Activated CD4-positive, alpha-beta T cell treated with anti-CD3 and anti-CD28 coated beads, Interleukin-2, amount 10 ng/mL, durations not matched to agents 24 days and 14 days (primary cell): ENCODE data around the gene SUN3. TPM values are rescaled to one million over a fixed set of nuclear protein-coding genes. Genes with fewer than 3 reads are reported as not detected.
A peak's percentile ranks its signal among the peaks of the same experiment; 100 is the strongest.

Experiments
- DNase-seq: peaks from one replicate; pipeline ENCODE4 v3.0.0; 2022
- H3K27ac Mint-ChIP-seq: one replicate; pipeline ENCODE4 v1.8.0; 2022; ENCODE audit warnings: mild to moderate bottlenecking, mixed read lengths
- H3K27me3 Mint-ChIP-seq: one replicate; pipeline ENCODE4 v1.8.0; 2022; ENCODE audit warnings: mixed read lengths
- H3K36me3 Mint-ChIP-seq: one replicate; pipeline ENCODE4 v1.8.0; 2022; ENCODE audit warnings: low read depth, mild to moderate bottlenecking, mixed read lengths
- H3K4me1 Mint-ChIP-seq: one replicate; pipeline ENCODE4 v1.8.0; 2021; ENCODE audit warnings: mixed read lengths
- H3K4me3 Mint-ChIP-seq: one replicate; pipeline ENCODE4 v1.8.0; 2022; ENCODE audit warnings: mild to moderate bottlenecking, moderate library complexity, mixed read lengths
- H3K9me3 Mint-ChIP-seq: one replicate; pipeline ENCODE4 v1.8.0; 2021; ENCODE audit warnings: mixed read lengths
- intact Hi-C: fragments of 100-400 bp; cut with micrococcal nuclease; formaldehyde crosslinking; loops from one replicate; pipeline ENCODE4 v1.15.1; 2023
- total RNA-seq: library from RNA; stranded (reverse); gene quantifications from 2 replicates; pipeline ENCODE4 v1.2.3, GENCODE V29; 2022

Gene SUN3
- total RNA-seq, 1 donor from 2014 or later = not detected

DNA sequence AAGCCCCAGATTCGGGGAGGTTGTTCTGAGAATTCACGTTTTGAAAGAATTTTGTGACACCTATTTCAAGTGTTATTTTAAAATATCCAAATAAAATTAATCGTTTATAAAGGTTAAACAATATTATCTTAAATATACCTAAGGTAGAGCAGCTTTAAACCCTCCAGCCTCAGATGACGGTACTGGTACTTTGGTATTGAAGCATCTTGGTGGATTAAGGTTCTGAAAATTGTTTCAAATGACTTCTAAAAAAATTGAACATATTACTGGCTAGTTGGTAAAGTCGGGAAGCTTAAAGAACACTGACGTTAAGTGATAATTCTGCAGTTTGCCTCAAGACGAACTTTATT is 49.1 kb downstream of the SUN3 start:
- intact Hi-C loops = loop anchor here (1.0 kb wide), 3 partner anchors 11 to 108 kb away; partner anchors contain the start of gene C7orf57
- Mint-ChIP-seq H3K4me3 (peak overlapping the region; percentile 94), H3K27me3 (peaks cover 5% of the 10 kb centered on the region), H3K9me3 (no peaks in the 10 kb centered on the region), H3K27ac (peak overlapping the region; percentile 97), H3K4me1 (peaks cover 14% of the 10 kb centered on the region), H3K36me3 (peaks cover 29% of the 10 kb centered on the region)
- DNase-seq = no peak

DNA sequence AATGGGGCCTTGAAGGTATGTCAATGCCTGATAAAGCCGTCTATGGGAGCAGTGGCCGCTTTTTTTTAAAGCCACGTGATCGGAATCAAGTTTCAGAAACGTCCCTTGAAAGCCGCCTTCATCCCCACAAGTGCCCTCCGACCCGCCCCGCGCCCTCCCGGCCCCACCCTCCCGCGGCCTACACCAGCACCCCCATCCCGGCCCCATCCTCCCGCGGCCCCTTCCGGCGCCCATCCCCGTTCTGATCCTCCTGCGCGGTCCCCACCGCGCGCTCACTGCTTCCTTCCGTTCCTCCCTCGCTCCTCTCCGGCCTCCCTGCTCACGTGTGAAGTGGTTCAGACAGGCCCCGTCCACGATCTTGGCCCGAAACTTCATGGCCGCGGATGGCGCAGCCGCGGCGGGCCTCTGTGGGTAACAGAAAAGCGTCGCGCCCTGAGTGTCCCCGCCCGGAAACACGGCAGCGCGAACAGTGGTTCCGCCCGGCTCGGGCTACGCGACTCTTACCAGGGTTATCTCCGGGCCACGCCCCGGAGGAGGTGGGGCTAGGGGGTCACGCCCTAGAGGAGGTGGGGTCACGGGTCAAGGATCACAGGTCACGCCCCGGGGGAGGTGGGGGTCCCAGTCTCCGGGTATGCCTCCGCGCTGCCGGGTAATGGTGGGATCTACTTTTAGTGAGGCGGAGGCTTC is 49.6 kb downstream of the SUN3 start, which contains the start of gene HUS1:
Gene HUS1, minus strand, starts transcription at position 471 of the 687 bp plus-strand sequence. Its CDS starts 96 bp downstream, at position 375.
- Mint-ChIP-seq H3K36me3 (peaks cover 35% of the 10 kb centered on the region), H3K4me1 (peaks cover 16% of the 10 kb centered on the region), H3K27me3 (peaks cover 5% of the 10 kb centered on the region), H3K9me3 (no peaks in the 10 kb centered on the region), H3K27ac (peak within 1 kb of the TSS; percentile 97), H3K4me3 (peak within 1 kb of the TSS; percentile 94)
- peak; percentile 98 for DNase-seq
- intact Hi-C loops = loop anchor here (1.0 kb wide), 3 partner anchors 12 to 109 kb away; partner anchors contain the start of gene C7orf57

DNA sequence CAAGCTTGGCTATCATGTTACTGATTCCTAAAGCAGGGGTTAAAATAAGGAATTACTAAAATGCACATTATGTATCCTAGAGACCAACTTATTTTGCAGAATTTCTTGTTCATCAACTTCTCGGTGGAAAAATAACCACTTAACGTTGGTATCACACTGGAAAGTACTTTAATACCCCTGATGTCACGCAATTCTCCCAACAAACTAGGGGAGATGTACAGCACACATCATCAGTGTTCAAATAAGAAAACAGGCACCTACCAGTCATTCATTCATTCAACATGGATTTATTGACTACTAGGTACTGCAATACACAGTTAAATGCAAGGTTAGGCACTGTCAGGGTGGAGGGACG is 50.1 kb downstream of the SUN3 start:
- peaks cover 40% of the 10 kb centered on the region for H3K36me3 Mint-ChIP-seq
- DNase-seq = no peak
- peak overlapping the region; percentile 94 for H3K4me3 Mint-ChIP-seq
- intact Hi-C loops = loop anchor here (1.0 kb wide), 3 partner anchors 13 to 110 kb away; partner anchors contain the start of gene C7orf57
- H3K27me3 Mint-ChIP-seq = peaks cover 5% of the 10 kb centered on the region
- peaks cover 19% of the 10 kb centered on the region for H3K4me1 Mint-ChIP-seq
- no peaks in the 10 kb centered on the region for H3K9me3 Mint-ChIP-seq
- peak overlapping the region; percentile 97 for H3K27ac Mint-ChIP-seq

DNA sequence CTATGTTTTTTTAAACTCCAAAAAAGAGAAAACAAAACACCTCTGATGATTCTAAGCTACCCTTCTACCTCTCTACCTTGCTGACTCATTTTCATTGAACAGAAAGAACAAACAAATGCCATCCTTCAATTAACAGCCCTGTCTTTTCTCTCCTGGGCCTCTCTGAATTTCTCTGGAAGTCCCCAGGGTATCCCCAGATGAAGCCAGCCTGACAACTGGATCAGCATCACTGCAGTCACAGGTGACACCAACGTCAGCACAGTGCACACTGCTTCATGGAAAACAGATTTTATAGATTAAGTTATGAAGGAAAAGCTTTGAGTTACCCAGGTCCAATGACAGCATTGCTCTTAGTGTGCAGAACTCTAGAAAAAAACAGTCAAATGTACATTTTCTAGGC is 55.2 kb downstream of the SUN3 start:
- Mint-ChIP-seq H3K4me1 (peaks cover 27% of the 10 kb centered on the region), H3K27ac (peak overlapping the region; percentile 31), H3K36me3 (peaks cover 66% of the 10 kb centered on the region), H3K27me3 (no peaks in the 10 kb centered on the region), H3K4me3 (no peak overlapping the region), H3K9me3 (no peaks in the 10 kb centered on the region)
- no peak for DNase-seq
- intact Hi-C loops = no loop called here

DNA sequence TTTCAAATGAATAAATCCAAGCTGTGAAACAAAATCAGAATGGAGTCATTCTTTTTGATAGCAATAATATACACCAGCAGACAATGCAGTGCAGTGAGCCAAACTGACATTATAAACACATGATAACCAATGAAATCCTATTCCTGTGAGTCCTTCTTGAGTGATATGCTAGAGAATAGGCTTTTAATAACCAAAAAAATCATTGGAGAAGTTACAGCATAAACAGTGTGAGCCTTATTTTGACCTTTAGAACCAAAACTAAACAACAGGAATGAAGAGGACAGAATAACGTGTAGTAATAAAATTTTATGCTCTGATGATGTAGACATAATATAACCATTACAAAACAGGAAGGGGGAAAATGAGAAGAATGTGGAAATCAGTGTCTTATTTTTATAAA is 58.1 kb downstream of the SUN3 start:
- no peaks in the 10 kb centered on the region for H3K27me3 Mint-ChIP-seq
- intact Hi-C loops = no loop called here
- H3K36me3 Mint-ChIP-seq = peaks cover 65% of the 10 kb centered on the region
- H3K9me3 Mint-ChIP-seq = no peaks in the 10 kb centered on the region
- H3K4me3 Mint-ChIP-seq = no peak overlapping the region
- H3K27ac Mint-ChIP-seq = no peak overlapping the region
- no peak for DNase-seq
- peaks cover 19% of the 10 kb centered on the region for H3K4me1 Mint-ChIP-seq

DNA sequence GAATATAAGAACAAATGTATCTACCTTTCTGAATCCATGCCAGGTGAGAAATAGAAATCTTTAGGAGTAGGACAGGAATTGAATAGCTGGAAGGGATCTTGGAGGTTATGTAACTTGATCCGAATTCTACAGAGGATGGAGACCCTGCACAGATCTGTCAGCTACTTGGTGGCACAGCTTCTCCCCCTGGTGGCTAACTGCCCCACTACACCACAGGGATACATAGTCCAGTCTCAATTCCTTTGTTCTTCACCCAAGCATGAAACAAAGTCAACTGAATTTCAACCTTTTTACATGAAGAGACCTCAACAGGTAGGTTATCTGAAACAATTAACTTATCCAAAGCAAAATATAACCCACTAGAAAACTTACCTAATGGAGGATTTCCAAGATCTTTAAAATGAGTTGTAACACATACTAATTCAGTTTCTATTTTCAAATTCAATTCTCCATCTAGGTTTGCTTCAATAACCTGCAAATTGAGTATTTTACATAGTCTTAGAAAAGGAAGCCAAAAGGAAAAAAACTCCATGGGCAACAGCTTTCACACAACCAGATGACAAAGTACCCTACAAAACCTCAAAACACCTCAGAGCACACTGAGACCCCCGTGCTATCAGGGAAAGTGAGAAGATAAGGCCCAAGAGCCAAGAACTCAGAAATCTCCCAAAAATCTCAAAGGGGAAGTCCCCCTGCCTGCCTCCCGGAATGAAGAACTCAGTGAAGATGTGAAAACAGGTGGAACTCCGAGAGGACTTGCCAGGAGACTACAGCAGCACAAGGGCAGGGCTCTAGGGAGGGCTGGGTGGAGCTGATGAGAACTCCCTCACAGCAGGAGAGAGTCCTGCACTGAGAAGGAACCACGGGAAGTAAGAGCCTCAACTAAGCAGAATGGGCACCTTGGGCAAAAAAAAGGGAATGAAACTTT is 59.8 kb downstream of the SUN3 start:
- H3K4me3 Mint-ChIP-seq = no peak overlapping the region
- H3K27ac Mint-ChIP-seq = peak overlapping the region; percentile 19
- peak; percentile 84 for DNase-seq
- H3K4me1 Mint-ChIP-seq = peaks cover 15% of the 10 kb centered on the region
- peaks cover 70% of the 10 kb centered on the region for H3K36me3 Mint-ChIP-seq
- intact Hi-C loops = no loop called here
- H3K27me3 Mint-ChIP-seq = no peaks in the 10 kb centered on the region
- no peaks in the 10 kb centered on the region for H3K9me3 Mint-ChIP-seq

GRCh38 chr7:47967708-47968107 is 61.2 kb downstream of the SUN3 start:
- DNase-seq = no peak
- H3K4me3 Mint-ChIP-seq = no peak overlapping the region
- H3K4me1 Mint-ChIP-seq = peaks cover 10% of the 10 kb centered on the region
- H3K27me3 Mint-ChIP-seq = no peaks in the 10 kb centered on the region
- no peak overlapping the region for H3K27ac Mint-ChIP-seq
- no peaks in the 10 kb centered on the region for H3K9me3 Mint-ChIP-seq
- peaks cover 67% of the 10 kb centered on the region for H3K36me3 Mint-ChIP-seq
- intact Hi-C loops = no loop called here

DNA sequence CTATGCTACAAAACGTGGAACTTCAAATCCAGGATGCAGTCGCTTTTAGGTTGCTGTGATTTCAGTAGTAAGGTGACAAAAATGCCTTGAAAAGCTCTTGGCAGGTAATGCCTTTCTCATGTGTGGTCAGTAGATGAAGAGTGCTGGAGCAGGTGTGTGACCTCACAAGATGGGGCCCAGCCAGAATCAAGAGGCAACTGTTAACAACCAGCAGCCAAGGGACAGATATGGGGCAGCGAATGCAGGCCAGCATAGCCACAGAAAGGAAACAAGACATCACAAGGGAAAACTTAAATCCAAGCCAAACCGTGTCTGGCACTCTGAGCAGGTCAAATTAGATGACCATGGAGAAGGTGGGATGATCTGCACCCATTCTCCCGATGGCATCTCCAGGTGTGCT is 61.8 kb downstream of the SUN3 start:
- Mint-ChIP-seq H3K27ac (peak overlapping the region; percentile 8), H3K9me3 (no peaks in the 10 kb centered on the region), H3K36me3 (peaks cover 69% of the 10 kb centered on the region), H3K4me1 (peaks cover 10% of the 10 kb centered on the region), H3K27me3 (no peaks in the 10 kb centered on the region), H3K4me3 (no peak overlapping the region)
- DNase-seq = no peak
- intact Hi-C loops = no loop called here

DNA sequence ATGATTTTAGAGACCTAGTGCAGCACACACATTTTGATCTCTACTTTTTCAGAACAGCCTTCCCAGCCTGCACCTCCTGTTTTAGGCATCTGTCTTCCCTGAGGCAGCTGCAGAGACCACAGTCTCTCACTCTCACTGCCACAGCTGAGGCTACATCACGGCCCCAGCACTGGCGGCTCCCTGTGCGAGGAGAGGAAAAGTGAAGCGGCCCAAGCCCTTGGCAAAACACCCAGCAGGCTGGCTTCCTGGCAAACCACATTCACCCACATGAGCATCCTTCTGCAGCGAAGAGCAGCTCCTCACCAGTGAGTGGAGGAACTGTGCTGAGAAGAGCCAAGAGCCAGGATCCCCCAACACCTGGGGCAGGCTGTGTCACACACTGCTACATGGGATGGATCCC is 63.5 kb downstream of the SUN3 start:
- H3K27me3 Mint-ChIP-seq = no peaks in the 10 kb centered on the region
- no peak for DNase-seq
- peaks cover 80% of the 10 kb centered on the region for H3K36me3 Mint-ChIP-seq
- no peaks in the 10 kb centered on the region for H3K9me3 Mint-ChIP-seq
- no peak overlapping the region for H3K27ac Mint-ChIP-seq
- no peak overlapping the region for H3K4me3 Mint-ChIP-seq
- intact Hi-C loops = no loop called here
- peaks cover 8% of the 10 kb centered on the region for H3K4me1 Mint-ChIP-seq

DNA sequence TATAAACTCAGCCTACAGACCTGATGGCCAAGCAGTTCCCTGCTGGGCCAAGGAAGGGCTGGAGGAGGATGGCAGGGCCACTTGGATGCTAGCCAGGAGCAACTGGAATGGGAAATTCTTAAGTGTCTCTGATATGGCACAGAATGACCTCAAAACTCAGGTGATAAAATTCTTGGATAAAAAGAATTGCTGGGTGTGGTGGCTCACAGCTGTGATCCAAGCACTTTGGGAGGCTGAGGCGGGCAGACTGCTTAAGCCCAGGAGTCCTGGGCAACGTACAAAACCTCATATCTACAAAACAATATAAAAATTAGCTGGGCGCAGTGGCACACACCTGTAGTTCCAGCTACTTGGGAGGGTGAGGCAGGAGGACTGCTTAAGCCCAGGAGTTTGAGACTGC is 66.6 kb downstream of the SUN3 start:
- DNase-seq = no peak
- peaks cover 2% of the 10 kb centered on the region for H3K4me1 Mint-ChIP-seq
- no peak overlapping the region for H3K27ac Mint-ChIP-seq
- H3K4me3 Mint-ChIP-seq = no peak overlapping the region
- H3K36me3 Mint-ChIP-seq = peaks cover 70% of the 10 kb centered on the region
- H3K9me3 Mint-ChIP-seq = no peaks in the 10 kb centered on the region
- no peaks in the 10 kb centered on the region for H3K27me3 Mint-ChIP-seq
- intact Hi-C loops = no loop called here

DNA sequence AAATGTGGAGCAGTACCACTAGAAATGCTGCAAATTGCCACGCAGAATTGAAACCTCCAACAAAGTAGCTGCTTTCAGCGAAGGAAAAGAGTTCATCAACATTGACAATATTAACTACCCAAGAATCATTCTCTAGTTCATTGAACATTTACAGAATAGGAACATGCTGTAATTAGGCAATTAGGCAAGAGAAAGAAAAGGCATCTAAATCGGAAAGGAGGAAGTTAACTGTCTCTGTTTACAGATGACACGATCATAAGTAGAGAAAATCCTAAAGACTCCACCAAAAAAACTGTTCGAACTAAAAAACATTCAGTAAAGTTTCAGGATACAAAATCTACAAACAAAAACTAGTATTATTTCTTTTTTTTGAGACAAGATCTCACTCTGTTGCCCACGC is 71.8 kb downstream of the SUN3 start:
- intact Hi-C loops = no loop called here
- Mint-ChIP-seq H3K4me3 (no peak overlapping the region), H3K9me3 (no peaks in the 10 kb centered on the region), H3K27me3 (no peaks in the 10 kb centered on the region), H3K4me1 (no peaks in the 10 kb centered on the region), H3K36me3 (peaks cover 34% of the 10 kb centered on the region), H3K27ac (no peak overlapping the region)
- DNase-seq = no peak

GRCh38 chr7:47956220-47956619 is 72.7 kb downstream of the SUN3 start:
- intact Hi-C loops = no loop called here
- Mint-ChIP-seq H3K27ac (no peak overlapping the region), H3K4me1 (no peaks in the 10 kb centered on the region), H3K27me3 (no peaks in the 10 kb centered on the region), H3K9me3 (no peaks in the 10 kb centered on the region), H3K36me3 (peaks cover 26% of the 10 kb centered on the region), H3K4me3 (no peak overlapping the region)
- no peak for DNase-seq

DNA sequence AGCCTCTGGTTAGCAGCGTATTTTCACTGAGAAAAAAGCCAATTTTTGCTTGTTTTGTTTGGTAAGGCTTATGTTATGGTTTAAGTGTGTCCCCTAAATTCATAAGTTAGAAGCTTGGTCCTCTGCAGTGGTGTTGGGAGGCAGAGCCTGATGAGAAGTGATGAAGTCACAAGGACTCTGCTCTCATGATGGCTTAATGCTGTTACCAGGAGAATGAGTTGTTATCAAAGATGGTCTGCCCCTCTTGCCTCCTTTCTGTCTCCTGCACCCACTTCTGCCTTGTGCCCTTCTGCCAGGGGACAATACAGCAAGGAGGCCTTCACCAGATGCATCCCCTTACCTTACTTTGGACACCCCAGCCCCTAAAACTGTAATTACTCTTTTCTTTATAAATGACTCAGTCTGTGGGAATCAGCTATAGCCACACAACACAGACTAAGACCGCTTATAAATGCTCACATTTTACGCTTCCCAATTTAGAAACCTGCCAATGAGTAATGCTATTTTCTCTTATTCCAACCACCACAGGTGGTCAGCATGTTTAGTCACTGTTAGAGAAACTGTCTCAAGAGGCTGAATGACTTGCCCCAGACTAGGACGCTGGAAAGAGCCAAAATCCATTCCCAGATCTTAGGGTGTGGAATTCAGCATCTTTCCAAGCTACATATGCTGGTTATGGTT is 74.5 kb downstream of the SUN3 start:
- Mint-ChIP-seq H3K4me1 (no peaks in the 10 kb centered on the region), H3K36me3 (peaks cover 19% of the 10 kb centered on the region), H3K27me3 (no peaks in the 10 kb centered on the region), H3K9me3 (no peaks in the 10 kb centered on the region), H3K27ac (no peak overlapping the region), H3K4me3 (no peak overlapping the region)
- DNase-seq = no peak
- intact Hi-C loops = no loop called here

DNA sequence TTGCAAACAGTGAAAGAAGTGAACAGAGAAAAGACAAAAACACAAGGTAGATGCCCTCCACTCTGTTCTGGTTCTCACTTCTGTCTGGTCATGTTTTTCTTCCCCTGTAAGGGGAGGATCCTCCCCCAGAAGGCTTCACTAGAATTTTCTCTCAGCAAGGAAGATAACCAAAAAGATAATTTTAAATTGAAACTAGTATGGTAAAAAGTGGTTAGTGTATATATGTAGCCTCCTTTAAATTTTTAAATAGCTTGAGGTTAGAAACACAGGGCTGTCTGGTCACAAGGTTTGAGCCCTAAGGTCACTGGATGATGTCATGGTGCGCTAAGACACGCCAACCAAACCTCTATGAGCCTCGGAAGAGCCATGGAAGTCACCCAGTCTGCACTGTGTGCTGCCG is 75.1 kb downstream of the SUN3 start:
- intact Hi-C loops = no loop called here
- H3K27ac Mint-ChIP-seq = no peak overlapping the region
- DNase-seq = no peak
- no peak overlapping the region for H3K4me3 Mint-ChIP-seq
- no peaks in the 10 kb centered on the region for H3K27me3 Mint-ChIP-seq
- H3K36me3 Mint-ChIP-seq = peaks cover 19% of the 10 kb centered on the region
- no peaks in the 10 kb centered on the region for H3K4me1 Mint-ChIP-seq
- no peaks in the 10 kb centered on the region for H3K9me3 Mint-ChIP-seq
